Fibroblast of lung (primary cell): ENCODE data around the gene DSCAML1. TPM values are rescaled to one million over a fixed set of nuclear protein-coding genes. Genes with fewer than 3 reads are reported as not detected.
A peak's percentile ranks its signal among the peaks of the same experiment; 100 is the strongest.

Experiments
- DNase-seq, 2 donors: peaks; one replicate each; pipeline versions ENCODE4 v3.0.0 to v3.0.0-alpha.2; 2010; ENCODE audit warnings: low read depth in 2 of 2
- H2AFZ ChIP-seq: 2 replicates; pipeline ENCODE4 v1.5.1; 2012; ENCODE audit warnings: low read length, control low read depth, inconsistent platforms
- H3K27ac ChIP-seq: 2 replicates; pipeline ENCODE4 v1.5.1; 2011; ENCODE audit warnings: low read length, control low read depth; ENCODE audit not compliant: insufficient read depth
- H3K27me3 ChIP-seq: 2 replicates; pipeline ENCODE4 v1.5.1; 2011; ENCODE audit warnings: mild to moderate bottlenecking, low read length; ENCODE audit not compliant: control insufficient read depth, insufficient read depth
- H3K36me3 ChIP-seq: 2 replicates; pipeline ENCODE4 v1.5.1; 2011; ENCODE audit warnings: low read length; ENCODE audit not compliant: control insufficient read depth, insufficient read depth
- H3K4me1 ChIP-seq: 2 replicates; pipeline ENCODE4 v1.5.1; 2011; ENCODE audit warnings: low read length; ENCODE audit not compliant: control insufficient read depth, insufficient read depth; ENCODE audit errors: extremely low read depth
- H3K4me2 ChIP-seq: 2 replicates; pipeline ENCODE4 v1.5.1; 2011; ENCODE audit warnings: low read length, control low read depth; ENCODE audit not compliant: insufficient read depth; ENCODE audit errors: extremely low read depth
- H3K4me3 ChIP-seq, 4 experiments: fragments of 200-600 bp in 1 of 4; sonication (generic) in 1 of 4; replicated peaks in 1 of 4; 2 replicates each; pipeline ENCODE4 v1.5.1; 2011 to 2016; ENCODE audit warnings: low read length in 4 of 4, low read depth in 3 of 4, mild to moderate bottlenecking in 3 of 4, control low read depth in 2 of 4, inconsistent platforms in 1 of 4, mixed read lengths in 1 of 4; ENCODE audit not compliant: insufficient read depth in 1 of 4; ENCODE audit errors: control extremely low read depth in 1 of 4
- H3K79me2 ChIP-seq: 2 replicates; pipeline ENCODE4 v1.5.1; 2012; ENCODE audit warnings: mild to moderate bottlenecking, low read length, inconsistent platforms; ENCODE audit not compliant: control insufficient read depth, insufficient read depth
- H3K9ac ChIP-seq: 2 replicates; pipeline ENCODE4 v1.5.1; 2011; ENCODE audit warnings: mild to moderate bottlenecking, low read length, control low read depth; ENCODE audit not compliant: insufficient read depth
- H3K9me3 ChIP-seq: 2 replicates; pipeline ENCODE4 v1.5.1; 2012; ENCODE audit warnings: low read depth, low read length; ENCODE audit not compliant: control insufficient read depth, insufficient read depth
- H4K20me1 ChIP-seq: 2 replicates; pipeline ENCODE4 v1.5.1; 2011; ENCODE audit warnings: low read length; ENCODE audit not compliant: control insufficient read depth, insufficient read depth; ENCODE audit errors: extremely low read depth
- EZH2 ChIP-seq: IDR thresholded peaks from 2 replicates; pipeline ENCODE4 v1.5.1; 2012; ENCODE audit warnings: low read length, control low read depth, mild to moderate bottlenecking; ENCODE audit errors: missing control alignments
- polyA minus RNA-seq: library from RNA; depleted of rRNA, polyadenylated mRNA; stranded (reverse); fragments of >200 nt; gene quantifications from 2 replicates; pipeline ENCODE4 v1.2.3, GENCODE V29; 2011; ENCODE audit warnings: low replicate concordance
- polyA plus RNA-seq, 2 donors: library from polyadenylated mRNA; depleted of rRNA in 1 of 2; stranded (reverse) in 1 of 2; unstranded in 1 of 2; fragments of >200 nt; gene quantifications; 2 replicates each; pipeline ENCODE4 v1.2.1, GENCODE V29; 2011 to 2012; ENCODE audit warnings: missing spikeins in 1 of 2
- total RNA-seq: library from RNA; depleted of rRNA; stranded (reverse); fragments of >200 nt; gene quantifications from 2 replicates; pipeline ENCODE4 v1.2.1, GENCODE V29; 2014
- TF ChIP-seq, protein P1 (sequence below), 2 donors: IDR thresholded peaks in 1 of 2; conservative IDR thresholded peaks in 1 of 2; 1 replicate in 1 of 2; 2 replicates in 1 of 2; pipeline ENCODE4 v1.5.1; 2011 to 2012; ENCODE audit warnings: low read length in 2 of 2, control low read depth in 1 of 2, inconsistent platforms in 1 of 2, low read depth in 1 of 2, mild to moderate bottlenecking in 1 of 2

Gene DSCAML1, protein sequence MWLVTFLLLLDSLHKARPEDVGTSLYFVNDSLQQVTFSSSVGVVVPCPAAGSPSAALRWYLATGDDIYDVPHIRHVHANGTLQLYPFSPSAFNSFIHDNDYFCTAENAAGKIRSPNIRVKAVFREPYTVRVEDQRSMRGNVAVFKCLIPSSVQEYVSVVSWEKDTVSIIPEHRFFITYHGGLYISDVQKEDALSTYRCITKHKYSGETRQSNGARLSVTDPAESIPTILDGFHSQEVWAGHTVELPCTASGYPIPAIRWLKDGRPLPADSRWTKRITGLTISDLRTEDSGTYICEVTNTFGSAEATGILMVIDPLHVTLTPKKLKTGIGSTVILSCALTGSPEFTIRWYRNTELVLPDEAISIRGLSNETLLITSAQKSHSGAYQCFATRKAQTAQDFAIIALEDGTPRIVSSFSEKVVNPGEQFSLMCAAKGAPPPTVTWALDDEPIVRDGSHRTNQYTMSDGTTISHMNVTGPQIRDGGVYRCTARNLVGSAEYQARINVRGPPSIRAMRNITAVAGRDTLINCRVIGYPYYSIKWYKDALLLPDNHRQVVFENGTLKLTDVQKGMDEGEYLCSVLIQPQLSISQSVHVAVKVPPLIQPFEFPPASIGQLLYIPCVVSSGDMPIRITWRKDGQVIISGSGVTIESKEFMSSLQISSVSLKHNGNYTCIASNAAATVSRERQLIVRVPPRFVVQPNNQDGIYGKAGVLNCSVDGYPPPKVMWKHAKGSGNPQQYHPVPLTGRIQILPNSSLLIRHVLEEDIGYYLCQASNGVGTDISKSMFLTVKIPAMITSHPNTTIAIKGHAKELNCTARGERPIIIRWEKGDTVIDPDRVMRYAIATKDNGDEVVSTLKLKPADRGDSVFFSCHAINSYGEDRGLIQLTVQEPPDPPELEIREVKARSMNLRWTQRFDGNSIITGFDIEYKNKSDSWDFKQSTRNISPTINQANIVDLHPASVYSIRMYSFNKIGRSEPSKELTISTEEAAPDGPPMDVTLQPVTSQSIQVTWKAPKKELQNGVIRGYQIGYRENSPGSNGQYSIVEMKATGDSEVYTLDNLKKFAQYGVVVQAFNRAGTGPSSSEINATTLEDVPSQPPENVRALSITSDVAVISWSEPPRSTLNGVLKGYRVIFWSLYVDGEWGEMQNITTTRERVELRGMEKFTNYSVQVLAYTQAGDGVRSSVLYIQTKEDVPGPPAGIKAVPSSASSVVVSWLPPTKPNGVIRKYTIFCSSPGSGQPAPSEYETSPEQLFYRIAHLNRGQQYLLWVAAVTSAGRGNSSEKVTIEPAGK (N-terminal part only)
- total RNA-seq (0.26 TPM in 1 of 2 replicates, not detected in the other), polyA plus RNA-seq (not detected in 2 replicates), polyA minus RNA-seq (not detected in 2 replicates)
- not detected in 2 replicates for polyA plus RNA-seq (2012)

DNA sequence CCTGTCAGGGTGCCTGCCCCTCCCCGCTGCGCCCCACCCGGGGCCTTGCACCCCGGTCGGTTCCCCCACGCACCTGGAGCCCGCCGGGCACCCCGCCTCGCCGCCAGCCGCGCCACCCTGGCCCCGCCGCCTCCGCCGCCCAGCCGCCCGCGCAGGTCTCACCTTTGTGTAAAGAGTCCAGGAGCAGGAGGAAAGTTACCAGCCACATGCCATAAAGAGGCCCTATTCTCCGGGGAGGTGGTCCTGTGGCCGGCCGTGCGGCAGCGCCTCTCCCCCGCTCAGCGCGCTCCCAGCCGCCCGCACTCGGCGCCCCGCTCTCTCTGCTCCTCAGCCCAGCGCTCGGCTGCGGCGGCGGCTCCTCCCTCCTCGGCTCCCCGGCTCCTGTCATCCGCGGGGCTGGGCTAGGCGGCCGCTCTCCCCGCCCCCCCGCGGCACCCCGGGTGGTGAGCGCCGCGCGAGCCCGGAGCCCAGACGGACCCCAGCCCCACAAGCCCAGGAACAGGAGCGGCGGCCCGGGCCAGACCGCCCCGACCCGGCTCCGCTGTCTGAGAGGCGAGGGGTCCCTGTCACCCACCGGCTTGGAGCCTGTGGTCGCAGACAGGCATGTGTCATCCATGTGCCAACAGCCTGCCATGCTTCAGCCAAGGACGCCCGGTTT, at the start of gene DSCAML1:
Gene DSCAML1 (minus strand): TSS at position 345 of the 658 bp plus-strand sequence. CDS start 137 bp downstream, at position 208.
- Histone ChIP-seq H4K20me1 (no peaks in the 10 kb centered on the region), H3K36me3 (no peaks in the 10 kb centered on the region), H3K27me3 (peaks cover 25% of the 10 kb centered on the region), H3K79me2 (no peaks in the 10 kb centered on the region), H3K27ac (no peak within 1 kb of the TSS), H3K4me1 (no peaks in the 10 kb centered on the region), H2AFZ (no peak within 1 kb of the TSS), H3K9me3 (no peaks in the 10 kb centered on the region), H3K4me3 (no peak within 1 kb of the TSS), H3K9ac (no peak within 1 kb of the TSS), H3K4me2 (no peak within 1 kb of the TSS)
- no peak for DNase-seq
- peak; percentile 57 for TF ChIP-seq EZH2
- TF ChIP-seq, protein P1, sequence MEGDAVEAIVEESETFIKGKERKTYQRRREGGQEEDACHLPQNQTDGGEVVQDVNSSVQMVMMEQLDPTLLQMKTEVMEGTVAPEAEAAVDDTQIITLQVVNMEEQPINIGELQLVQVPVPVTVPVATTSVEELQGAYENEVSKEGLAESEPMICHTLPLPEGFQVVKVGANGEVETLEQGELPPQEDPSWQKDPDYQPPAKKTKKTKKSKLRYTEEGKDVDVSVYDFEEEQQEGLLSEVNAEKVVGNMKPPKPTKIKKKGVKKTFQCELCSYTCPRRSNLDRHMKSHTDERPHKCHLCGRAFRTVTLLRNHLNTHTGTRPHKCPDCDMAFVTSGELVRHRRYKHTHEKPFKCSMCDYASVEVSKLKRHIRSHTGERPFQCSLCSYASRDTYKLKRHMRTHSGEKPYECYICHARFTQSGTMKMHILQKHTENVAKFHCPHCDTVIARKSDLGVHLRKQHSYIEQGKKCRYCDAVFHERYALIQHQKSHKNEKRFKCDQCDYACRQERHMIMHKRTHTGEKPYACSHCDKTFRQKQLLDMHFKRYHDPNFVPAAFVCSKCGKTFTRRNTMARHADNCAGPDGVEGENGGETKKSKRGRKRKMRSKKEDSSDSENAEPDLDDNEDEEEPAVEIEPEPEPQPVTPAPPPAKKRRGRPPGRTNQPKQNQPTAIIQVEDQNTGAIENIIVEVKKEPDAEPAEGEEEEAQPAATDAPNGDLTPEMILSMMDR (conservative IDR thresholded peaks at IDR 0.05 in 1 of 2, IDR thresholded peaks at IDR 0.05 in 1 of 2; ENCODE audit: low read depth in 1 of 2, low read length in 2 of 2), result no peak

DNA sequence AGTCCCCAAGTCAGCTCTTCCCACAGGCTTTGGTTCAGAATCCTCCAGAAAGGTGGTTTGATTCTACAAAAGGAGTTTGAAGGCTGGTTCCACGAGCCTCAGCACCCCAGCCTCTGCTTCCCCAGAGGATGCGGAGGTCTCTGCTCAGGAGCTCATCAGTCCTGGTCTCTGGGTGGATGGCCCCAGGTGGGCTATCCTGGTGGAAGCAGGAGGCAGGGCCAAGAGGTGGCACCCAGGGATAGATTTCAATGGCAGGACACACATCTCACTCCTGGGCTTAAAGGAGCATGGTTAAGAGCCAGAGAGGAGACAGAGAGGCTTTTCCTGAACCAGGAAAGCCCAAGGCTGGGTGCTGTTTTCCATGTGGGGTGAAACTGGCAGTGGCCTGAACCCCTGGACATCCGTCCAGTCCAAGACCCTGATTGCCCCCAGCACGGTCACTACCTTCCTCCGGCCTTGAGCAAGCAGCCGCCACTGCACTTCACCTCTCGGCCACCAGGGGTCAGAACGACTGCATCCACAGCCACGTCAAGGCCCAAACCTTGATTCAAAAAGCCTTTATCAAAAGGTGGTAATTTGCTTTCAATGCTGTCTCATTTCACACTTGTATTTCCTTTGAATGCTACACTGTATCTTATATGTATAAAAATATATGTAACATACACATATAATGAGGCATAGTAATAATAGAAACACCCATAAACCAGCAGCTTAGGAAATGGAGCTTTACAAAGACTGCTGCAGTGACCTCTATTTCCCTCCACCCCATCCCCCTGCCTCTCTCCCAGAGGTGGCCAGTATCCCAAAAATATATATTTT, 46.9 kb upstream of the DSCAML1 start:
- Histone ChIP-seq H3K79me2 (no peaks in the 10 kb centered on the region), H3K4me3 (no peak overlapping the region), H3K4me2 (no peak overlapping the region), H3K27ac (no peak overlapping the region), H3K36me3 (no peaks in the 10 kb centered on the region), H4K20me1 (no peaks in the 10 kb centered on the region), H2AFZ (no peak overlapping the region), H3K9me3 (no peaks in the 10 kb centered on the region), H3K27me3 (no peaks in the 10 kb centered on the region), H3K4me1 (no peaks in the 10 kb centered on the region), H3K9ac (no peak overlapping the region)
- peak; percentile 49 to 72 for DNase-seq
- TF ChIP-seq, protein P1 (conservative IDR thresholded peaks at IDR 0.05 in 1 of 2, IDR thresholded peaks at IDR 0.05 in 1 of 2; ENCODE audit: low read depth in 1 of 2, low read length in 2 of 2), result peak; percentile 98 to 99
- TF ChIP-seq EZH2, result no peak
